ENCODE measurements around the gene MT1X.
A peak's percentile ranks its signal among the peaks of the same experiment; 100 is the strongest.
"Not testable (repeated sequence)": the region's sequence is repeated elsewhere in the genome, so short reads cannot be mapped to it uniquely, and the experiment has no call there.

The MT1X gene

DNA sequence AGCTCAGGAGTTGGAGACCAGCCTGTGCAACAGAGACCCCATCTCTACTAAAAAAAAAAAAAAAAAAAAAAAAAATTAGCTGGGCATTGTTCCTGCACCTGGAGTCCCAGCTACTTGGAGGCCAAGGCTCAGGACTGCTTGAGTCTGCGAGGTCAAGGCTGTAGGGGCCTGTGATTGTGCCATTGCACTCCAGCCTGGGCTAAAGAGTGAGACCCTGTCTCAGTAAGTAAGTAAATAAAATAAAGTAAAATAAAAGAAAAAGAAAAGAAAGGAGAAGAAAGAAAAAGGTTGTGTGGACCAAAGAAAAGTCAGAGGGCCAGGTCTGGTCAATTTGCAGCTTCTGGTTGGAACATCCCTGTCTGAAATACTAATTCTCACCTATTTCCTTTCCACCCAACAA, 18.4 kb downstream of the MT1X start:
- H3K27ac ChIP-seq = no peak overlapping the region
- no peak overlapping the region for H3K4me3 ChIP-seq

DNA sequence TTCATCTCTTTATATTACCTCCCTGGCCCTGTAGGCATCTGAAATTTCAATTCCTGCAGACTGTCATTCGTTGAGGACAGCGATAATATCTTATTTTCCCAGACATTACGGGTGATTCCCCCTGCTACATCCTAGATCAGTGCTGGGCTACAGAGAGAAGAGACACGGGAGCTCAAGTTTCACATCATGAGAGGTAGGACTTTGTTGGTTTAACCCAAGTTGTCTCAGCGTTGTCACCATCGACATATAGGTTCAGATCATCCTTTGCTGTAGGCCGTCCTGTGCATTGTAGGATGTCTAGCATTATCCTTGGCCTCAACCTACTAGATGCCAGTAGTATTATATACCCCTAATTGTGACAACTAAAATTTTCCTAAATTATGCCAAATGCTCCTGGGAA, 19.3 kb downstream of the MT1X start:
- Histone ChIP-seq H3K27ac (no peak overlapping the region), H3K4me3 (no peak overlapping the region)

DNA sequence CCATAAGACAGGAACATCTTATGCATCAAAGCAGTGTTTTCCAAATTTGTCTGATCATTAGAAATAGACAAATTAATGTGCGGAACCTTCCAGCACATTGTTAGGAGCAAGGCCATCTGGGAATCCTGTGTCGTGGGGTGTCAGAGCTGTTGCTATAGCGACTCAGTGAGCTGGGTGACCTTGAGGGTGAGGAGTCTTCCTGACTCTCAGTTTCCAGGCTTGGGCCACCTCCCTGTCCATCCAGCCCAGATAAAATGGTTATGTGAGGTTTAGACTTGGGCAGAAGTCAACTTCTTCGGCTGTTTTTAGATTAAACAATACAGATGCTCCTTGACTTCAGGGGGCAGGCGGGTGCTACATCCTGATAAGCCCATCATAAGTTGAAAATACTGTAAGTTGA, 20.6 kb downstream of the MT1X start:
- Histone ChIP-seq H3K4me3 (no peak overlapping the region), H3K27ac (no peak overlapping the region)

DNA sequence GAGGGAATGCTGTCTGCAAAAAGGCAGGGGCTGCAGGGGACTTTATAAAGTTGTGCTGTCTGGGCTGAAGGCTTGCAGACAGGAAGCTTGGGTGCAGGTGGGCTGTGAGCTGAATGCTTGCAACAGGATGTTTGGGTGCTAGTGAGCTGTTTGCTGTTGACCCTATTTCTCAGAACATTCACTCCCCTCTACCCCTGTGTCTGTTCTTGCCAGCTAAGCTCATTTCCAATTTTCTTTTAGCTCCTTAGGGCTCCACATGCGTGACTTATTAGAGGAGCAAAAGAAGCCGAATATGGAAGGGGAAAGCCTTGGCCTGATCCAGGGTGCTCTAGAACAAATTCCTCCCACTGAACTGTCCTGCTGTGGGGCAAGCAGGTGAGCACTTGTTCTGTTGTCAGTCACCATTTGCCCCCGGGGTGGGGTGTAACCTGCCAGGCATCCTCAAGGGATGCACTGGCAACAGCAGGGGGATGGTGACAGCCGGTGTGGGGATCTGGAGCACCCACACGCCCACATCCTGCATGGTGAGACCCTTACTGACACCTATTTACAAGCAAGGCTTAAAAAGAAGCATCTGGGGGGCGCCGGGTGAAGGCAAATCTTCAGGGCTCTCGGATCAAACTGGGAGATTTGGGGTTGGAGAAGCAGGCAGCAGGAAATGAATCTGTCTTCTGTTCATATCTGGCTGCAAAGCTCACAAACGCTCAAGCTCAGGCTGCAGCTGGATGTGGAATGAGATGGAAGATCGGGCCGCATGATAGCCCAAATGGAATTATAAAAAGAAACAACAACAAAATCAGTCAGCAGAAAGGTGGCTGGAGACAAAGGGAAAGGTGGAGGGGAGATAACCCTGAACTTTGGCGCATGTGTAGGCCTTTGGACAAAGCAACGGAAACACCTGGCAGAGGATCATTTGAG, 26.5 kb downstream of the MT1X start:
- H3K27ac ChIP-seq = peak overlapping the region in 9 of 21 experiments; percentile 32 to 84 (median 56)
- H3K4me3 ChIP-seq = no peak overlapping the region

DNA sequence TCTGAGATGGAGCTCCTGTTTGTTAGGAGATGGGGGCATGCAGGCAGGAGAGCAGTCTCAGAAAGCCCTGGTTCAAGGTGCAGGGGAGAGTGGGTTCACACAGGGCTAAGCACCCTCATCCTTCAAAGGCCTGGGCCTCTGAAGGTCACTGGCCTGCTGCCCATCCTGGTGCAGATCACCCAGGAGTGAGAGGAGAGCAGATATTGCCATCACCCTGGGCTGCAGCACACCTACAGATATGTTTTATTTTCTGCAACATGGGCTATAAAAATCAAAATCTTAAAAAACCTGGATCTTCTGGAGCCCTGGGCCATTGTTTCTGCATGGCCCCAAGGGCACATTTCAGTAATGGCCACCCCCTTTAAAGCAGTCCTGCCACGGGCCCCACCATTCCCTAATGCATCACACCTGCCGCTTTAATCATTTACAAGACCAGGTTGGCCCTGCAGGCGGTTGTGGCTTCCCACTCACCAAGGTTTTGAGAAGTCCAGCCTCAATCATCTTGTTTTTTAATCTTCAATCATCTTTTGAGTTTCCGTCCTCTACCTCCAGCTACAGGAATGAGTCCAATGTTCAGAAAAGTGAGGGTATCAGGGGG, 27.3 kb downstream of the MT1X start:
- Histone ChIP-seq H3K27ac (peak overlapping the region in 4 of 21 experiments; percentile 47 to 84 (median 66)), H3K4me3 (no peak overlapping the region)

DNA sequence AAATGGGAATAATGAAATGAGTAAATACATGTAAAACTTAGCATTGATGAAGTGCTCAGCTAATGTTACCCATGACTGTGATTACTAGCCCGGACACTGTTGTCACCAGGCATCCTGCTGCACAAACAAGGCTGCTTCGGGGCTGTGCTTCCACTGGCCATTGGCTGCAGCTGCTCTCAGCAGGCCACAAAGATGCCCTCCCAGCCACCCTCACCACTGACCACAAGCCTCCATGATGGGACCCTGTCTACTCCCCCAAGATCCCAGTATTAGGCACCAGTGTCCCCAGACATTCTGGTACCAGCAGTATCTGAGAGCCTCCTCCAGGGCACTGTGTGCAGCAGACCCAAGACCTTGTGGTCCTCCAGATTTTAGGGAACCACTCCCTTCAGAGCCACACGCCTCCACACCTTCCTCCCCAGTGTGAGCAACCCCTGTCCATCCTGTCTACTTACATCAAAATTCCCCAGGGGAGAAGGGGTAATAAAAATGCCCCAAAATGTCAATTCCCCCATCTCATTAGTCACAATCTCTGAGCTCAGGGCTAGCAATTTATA, 28.0 kb downstream of the MT1X start:
- no peak overlapping the region for H3K4me3 ChIP-seq
- H3K27ac ChIP-seq = no peak overlapping the region

DNA sequence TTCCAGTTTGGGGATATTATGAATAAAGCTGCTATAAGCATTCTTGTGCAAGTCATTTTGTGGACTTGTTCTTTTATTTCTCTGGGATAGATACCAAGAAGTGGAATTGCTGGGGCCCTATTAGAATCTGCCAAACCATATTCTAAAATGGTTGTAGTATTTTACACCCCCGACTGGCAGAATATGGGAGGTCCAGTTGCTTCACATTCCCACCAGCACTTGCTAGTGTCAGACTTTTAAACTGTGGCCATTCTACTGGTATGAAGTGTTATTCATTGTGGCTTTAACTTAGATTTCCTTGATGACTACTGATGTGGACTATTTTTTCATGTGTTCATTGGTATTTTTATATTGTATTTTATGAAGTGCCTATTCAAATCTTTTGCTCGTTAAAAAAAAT, 29.6 kb downstream of the MT1X start:
- H3K27ac ChIP-seq = no peak overlapping the region
- H3K4me3 ChIP-seq = no peak overlapping the region

DNA sequence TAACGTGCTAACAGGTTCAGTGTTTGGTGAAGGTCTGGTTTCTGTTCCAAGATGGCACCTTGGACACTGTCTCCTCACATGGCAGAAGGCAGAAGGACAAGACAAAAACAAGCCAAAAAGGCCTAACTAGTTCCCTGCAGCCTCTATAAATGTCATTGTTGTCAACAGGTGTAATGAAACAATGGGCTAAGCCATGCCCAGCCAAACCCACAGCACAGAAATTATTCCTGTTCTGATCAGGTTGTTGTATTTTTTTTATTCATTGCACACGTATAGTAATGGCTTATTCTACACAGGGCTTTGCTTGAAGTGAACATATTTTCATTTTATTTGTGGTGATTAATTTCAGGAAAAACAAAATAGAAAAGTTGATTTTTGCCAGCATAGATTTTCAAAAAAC, 31.5 kb downstream of the MT1X start:
- H3K4me3 ChIP-seq = no peak overlapping the region
- no peak overlapping the region for H3K27ac ChIP-seq

DNA sequence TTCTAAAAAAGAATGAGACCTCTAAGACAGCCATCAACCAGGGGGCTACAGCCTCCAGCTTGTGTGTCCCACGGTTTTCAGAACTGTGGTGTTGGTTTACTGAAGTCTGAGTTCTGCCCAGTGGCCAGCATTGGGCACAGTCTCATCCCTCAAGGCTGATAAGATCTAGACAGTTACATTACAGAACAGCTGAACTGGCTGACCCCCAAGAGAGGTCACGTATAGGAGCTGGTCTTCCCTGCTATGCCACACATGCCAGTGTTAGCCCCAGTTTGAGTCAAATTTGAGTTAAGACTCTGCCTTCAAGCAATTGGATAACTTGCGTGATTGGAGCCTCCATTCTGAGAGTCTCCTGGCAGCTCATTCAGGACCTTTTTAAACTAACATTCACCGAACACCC, 32.9 kb downstream of the MT1X start:
- no peak overlapping the region for H3K4me3 ChIP-seq
- H3K27ac ChIP-seq = no peak overlapping the region

DNA sequence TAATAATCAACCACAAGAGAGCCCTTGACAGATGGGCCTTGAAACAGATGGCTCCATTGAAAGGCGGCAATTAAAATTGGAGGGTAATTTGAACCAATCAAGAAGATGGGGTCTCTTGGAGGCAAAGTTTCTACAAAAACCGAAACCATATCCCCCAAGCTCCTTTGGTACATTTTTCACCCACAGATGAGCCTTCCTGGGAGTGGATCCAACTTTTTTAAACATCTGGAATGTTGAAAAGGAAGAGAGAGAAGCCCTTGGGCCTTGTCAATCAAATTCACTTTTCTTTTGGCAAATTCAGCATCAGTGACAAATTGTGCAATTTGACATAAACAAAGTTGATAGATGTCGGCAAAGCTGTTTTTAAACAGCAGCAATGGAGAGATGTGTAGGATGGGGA, 34.5 kb downstream of the MT1X start:
- no peak overlapping the region for H3K4me3 ChIP-seq
- H3K27ac ChIP-seq = no peak overlapping the region

DNA sequence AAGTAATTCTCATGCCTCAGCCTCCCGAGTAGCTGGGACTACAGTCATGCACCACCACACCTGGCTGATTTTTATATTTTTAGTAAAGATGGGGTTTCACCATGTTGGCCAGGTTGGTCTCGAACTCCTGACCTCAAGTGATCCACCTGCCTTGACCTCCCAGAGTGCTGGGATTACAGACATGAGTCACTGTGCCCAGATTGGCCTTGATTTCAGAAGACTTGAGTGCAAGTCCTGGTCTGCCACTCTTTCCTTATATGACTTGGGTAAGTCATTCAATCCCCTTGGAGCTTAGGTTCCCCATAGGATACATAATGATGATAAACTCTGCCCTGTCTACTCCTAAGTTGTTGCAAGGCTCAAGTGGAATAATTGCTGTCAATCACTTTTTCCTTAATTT, 35.3 kb downstream of the MT1X start:
- not testable (repeated sequence) for H3K27ac ChIP-seq, H3K4me3 ChIP-seq

DNA sequence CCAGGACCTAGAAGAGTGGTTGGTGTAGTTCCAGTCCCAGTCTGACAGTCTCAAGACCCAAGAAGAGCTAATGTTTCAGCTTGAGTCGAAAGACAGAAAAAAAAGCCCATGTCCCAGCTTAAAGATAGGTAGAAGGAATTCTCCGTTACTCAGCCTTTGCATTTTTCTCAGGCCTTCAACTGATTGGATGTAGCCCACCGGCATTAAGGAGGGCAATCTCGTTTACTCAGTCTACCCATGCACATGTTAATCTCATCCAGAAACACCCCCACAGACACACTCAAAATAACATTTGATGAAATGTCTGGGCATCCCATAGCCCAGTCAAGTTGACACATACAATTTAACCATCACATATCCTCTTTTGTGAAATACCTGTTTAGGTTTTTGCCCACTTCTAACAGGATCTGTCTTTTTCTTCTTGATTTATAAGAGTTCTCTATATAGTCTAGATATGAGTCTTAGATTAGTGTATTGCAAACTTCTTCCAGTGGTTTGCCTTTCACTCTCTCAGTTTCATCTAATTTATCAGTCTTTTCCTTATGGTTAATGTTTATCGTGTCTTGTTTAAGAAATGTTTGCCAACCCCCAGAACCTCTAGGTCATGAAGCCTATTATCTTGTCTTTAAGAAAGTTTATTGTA, 40.1 kb downstream of the MT1X start:
- Histone ChIP-seq H3K4me3 (no peak overlapping the region), H3K27ac (no peak overlapping the region)

DNA sequence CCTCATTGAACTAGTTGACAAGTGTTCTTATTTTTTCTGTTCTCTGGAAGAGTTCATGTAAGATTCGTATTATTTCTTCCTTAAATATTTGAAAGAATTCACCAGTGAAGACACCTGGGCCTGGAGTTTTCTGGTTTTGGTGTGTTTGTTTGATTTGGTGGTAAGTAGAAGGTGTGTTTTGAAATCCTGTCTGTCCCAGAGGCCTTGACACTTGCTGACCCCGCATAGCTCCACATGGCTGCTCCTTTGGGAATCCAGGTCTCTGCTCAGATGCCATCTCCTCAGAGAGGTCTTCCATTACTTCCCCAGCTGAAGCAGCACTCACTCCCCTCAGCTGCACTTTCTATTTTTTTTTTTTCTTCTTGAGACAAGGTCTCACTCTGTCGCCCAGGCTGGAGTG, 41.9 kb downstream of the MT1X start:
- H3K4me3 ChIP-seq = no peak overlapping the region
- no peak overlapping the region for H3K27ac ChIP-seq

DNA sequence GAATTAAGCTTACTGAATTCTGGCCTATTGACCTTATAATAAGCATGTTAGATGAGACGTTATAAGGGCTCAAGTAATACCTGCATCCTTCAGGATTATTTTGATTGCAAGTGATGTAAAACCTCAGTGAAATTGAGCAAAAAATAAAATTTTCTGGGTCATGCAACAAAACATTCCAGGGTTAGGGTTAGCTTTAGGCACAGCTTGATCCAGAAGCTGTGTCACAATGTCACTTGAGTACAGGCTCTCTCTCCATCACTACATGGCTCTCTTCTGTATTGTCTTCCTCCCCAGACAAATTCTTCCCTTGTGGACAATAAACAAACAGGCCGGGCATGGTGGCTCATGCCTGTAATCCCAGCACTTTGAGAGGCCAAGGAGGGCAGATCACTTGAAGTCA, 44.0 kb downstream of the MT1X start:
- Histone ChIP-seq H3K27ac (no peak overlapping the region), H3K4me3 (no peak overlapping the region)

DNA sequence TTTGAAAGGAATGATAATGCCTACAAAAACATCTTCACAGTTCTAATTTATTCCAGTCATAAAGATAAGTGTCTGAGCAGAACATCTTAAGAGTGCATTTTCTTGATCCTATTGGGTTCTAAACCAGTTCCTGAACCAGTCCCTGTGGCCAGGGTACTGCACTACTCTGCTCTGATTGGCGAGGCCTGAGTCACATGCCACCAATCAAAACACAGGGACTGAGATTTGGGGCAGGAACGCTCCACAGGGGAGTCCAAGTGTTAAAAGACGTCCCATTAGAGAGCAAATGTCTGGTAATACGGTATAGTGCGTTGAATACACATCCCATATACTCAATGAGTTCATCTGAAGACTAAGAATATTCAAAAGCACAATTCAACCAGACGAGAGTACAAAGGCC, 44.7 kb downstream of the MT1X start:
- Histone ChIP-seq H3K4me3 (no peak overlapping the region), H3K27ac (no peak overlapping the region)

DNA sequence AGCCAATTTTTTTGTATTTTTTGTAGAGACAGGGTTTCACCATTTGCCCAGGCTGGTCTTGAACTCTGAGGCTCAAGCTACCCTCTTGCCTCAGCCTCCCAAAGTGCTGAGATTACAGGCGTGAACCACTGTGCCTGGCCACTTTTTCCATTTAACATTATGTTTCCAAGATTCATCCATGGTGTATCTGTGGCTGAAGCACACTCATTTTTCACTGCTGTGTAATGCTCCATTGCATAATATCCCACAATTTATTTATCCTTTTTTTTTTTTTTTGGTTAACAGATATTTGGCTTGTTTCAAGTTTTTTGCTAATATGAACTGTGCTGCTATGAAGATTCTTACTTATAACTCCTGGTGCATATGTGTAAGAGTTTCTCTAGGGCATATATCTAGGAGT, 45.8 kb downstream of the MT1X start:
- H3K27ac ChIP-seq = no peak overlapping the region
- no peak overlapping the region for H3K4me3 ChIP-seq

DNA sequence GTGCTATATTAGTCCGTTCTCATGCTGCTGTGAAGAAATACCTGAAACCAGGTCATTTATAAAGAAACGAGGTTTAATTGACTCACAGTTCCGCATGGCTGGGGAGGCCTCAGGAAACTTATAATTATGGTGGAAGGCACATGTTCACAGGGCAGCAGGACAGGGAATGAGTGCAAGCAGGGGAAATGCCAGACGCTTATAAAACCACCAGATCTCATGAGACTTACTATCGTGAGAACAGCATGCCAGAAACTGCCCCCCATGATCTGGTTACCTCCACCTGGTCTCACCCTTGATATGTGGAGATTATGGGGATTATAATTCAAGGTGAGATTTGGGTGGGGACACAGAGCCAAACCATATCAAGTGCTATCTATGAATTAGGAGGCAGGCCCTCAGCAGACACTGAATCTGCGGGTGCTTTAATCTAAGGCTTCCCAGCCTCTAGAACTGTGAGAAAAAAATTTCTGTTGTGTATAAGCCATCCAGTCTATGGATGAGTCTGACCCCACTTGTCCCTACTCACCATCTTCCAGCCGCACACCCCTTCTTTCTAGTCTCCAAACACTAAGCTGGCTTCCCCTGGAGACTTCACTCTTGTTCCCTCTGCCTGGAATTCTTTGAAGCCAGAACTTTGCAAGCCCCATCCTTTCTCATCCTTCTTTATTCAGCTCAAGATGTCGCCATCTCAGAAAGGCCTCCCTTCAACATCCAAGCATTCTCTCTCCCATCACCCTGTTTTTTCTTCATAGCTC, 46.9 kb downstream of the MT1X start:
- Histone ChIP-seq H3K4me3 (peak overlapping the region; percentile 62 to 98 (median 87)), H3K27ac (peak overlapping the region in 20 of 21 experiments; percentile 56 to 89 (median 82))

DNA sequence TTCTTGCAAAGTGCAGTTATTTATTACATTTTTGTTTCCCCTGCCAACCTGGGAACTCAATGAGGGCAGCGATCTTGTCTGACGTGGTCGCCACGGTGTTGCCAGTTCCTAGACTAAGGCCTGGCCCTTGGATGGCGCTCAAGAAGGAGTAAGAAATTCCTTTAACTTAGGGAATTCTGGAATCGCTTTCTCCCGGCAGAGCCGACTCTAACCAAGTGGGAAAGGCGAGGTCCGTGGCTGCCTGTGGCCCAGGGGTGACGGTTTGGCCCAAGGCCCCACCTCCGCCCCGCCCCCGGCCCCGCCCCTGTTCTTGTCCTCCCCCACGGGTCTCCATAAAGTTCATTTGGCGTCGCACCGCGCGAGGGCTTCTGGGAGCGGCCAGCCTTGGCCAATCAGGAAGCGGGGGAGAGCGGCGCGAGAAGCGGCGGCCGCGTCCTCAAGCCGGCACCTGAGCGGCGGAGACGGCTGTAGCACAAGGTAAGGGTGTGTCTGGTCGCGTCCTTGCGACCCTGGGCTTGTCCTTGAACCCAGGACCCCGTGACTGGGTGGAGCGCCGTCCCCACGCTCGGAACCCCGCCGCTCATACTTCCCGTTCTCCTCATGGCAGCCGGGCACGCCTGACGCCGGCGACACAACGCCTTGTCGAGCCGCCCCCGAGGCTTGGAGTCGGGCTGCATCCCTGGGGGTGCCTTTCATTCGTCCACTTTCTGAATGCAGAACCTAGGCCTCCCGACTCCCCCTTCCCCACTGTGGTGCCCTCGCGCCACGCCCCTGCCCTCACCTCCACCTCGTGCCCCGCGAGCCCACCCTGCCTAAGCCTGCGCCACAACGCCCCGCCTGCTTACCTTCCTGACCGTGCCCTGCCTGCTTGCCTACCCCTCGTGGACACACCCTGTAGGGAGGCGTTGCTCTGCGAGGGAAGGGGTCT, 47.7 kb downstream of the MT1X start, which contains the start of gene NUP93:
TSS of gene NUP93 (plus strand) at position 395 of the 928 bp plus-strand sequence. CDS start 18,119 bp downstream, outside the sequence.
- peak within 1 kb of the TSS; percentile 34 to 89 (median 81) for H3K27ac ChIP-seq
- peak within 1 kb of the TSS; percentile 62 to 98 (median 87) for H3K4me3 ChIP-seq

DNA sequence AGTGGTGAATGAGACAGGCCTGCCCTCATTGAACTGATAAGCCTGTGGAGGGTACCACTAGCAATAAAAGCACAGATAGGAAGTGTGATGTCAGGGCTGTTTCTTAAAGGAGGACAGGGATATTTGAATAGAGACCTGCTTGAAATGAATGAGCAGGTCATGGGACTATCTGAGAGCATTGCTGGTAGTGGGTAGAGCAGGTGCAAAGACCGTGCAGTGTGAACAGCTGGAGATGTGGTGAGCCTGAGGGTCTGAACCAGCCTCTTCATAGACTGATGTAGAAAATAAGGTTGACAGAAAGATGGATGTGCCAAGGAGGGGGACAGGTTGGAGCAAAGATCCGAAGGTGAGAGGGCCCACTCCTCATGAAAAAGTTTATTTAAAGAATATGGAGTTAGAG, 50.1 kb downstream of the MT1X start:
- no peak overlapping the region for H3K4me3 ChIP-seq
- no peak overlapping the region for H3K27ac ChIP-seq
